OCI-LY3 (cell line): ENCODE results near the gene NR6A1.

ENCODE experiments used
- CTCF ChIP-seq: fragments of 200-600, 300-600 bp; sonication (generic); IDR thresholded peaks from 2 replicates; pipeline ENCODE4 v1.5.1; 2014; ENCODE audit warnings: antibody characterized with exemption, low read length, low read depth
- EZH2phosphoT487 ChIP-seq: fragments of 200-600 bp; shearing (Covaris generic); IDR thresholded peaks from 2 replicates; pipeline ENCODE4 v1.6.1; 2018; ENCODE audit warnings: antibody characterized with exemption, mixed run types, low read depth

DNA sequence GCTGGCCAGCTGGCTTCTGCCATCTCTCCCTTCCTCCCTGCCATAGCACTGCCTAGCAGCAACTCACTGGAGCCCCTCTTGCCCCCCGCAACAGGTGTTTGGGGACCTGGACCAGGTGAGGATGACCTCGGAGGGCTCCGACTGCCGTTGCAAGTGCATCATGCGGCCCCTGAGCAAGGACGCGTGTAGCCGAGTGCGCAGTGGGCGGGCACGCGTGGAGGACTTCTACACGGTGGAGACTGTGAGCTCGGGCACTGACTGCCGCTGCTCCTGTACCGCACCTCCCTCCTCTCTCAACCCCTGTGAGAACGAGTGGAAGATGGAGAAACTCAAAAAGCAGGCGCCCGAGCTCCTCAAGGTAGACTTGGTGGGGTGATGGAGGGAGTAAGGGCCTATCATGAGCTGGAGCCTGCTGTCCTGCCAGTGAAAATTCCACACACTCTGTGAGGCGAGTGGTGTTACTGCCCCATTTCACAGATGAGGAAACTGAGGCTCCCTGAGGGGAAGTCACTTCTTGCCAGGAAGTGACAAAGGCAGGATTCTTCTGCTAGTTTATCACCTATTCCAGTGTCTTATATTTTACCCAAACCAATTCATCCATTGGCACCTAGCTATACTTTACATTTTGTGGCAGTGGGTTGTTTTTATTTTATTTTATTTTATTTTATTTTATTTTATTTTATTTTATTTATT lies 15.9 kb upstream of the NR6A1 start:
- no peak for TF ChIP-seq CTCF
- no peak for TF ChIP-seq EZH2phosphoT487
